ENCODE measurements around the gene SUN2. TPM values are rescaled to one million over a fixed set of nuclear protein-coding genes. Genes with fewer than 3 reads are reported as not detected.

Gene SUN2
- total RNA-seq, 1 donor from 2014 or later: 146 TPM

GRCh38 chr22:38742176-38742942 is 13.4 kb downstream of the SUN2 start:
- Mint-ChIP-seq H3K4me3 (no peak overlapping the region), H3K4me1 (ENCODE audit: low read depth) (peaks cover 11% of the 10 kb centered on the region), H3K36me3 (ENCODE audit: low read depth) (peaks cover 54% of the 10 kb centered on the region), H3K27ac (no peak overlapping the region), H3K27me3 (ENCODE audit: insufficient read depth) (no peaks in the 10 kb centered on the region), H3K9me3 (no peaks in the 10 kb centered on the region)
- intact Hi-C loops (cut with micrococcal nuclease): no loop called here
- DNase-seq (ENCODE audit: low spot score): no peak

GRCh38 chr22:38741576-38741975 is 14.2 kb downstream of the SUN2 start:
- intact Hi-C loops (cut with micrococcal nuclease): no loop called here
- no peak overlapping the region for H3K4me3 Mint-ChIP-seq
- no peaks in the 10 kb centered on the region for H3K27me3 Mint-ChIP-seq (ENCODE audit: insufficient read depth)
- peaks cover 18% of the 10 kb centered on the region for H3K4me1 Mint-ChIP-seq (ENCODE audit: low read depth)
- H3K36me3 Mint-ChIP-seq (ENCODE audit: low read depth): peaks cover 57% of the 10 kb centered on the region
- no peaks in the 10 kb centered on the region for H3K9me3 Mint-ChIP-seq
- no peak overlapping the region for H3K27ac Mint-ChIP-seq
- DNase-seq (ENCODE audit: low spot score): no peak

GRCh38 chr22:38741166-38741565 is 14.6 kb downstream of the SUN2 start:
- Mint-ChIP-seq H3K27ac (no peak overlapping the region), H3K36me3 (ENCODE audit: low read depth) (peaks cover 57% of the 10 kb centered on the region), H3K4me3 (no peak overlapping the region), H3K9me3 (no peaks in the 10 kb centered on the region), H3K27me3 (ENCODE audit: insufficient read depth) (no peaks in the 10 kb centered on the region), H3K4me1 (ENCODE audit: low read depth) (peaks cover 22% of the 10 kb centered on the region)
- intact Hi-C loops (cut with micrococcal nuclease): no loop called here
- no peak for DNase-seq (ENCODE audit: low spot score)

DNA sequence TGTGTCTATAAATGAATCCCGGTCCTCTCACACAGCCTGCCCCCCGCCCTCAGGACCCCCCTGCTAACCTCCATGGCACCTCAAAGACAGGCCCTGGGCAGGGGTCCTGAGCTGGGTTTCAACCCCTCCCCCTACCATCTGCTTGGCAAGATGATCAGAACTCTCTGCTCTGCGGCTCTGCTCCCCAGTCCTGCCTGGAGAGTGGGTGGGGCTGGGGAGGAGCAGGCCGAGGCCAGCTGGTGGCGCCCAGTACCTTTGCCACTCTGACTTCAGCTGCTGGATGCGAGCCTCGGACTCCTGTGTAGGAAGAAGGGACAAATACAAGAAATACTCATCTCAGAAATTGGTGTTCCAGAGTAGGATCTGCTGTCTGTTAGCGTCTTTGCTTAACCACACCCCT is 15.0 kb downstream of the SUN2 start:
- Mint-ChIP-seq H3K9me3 (no peaks in the 10 kb centered on the region), H3K4me3 (no peak overlapping the region), H3K36me3 (ENCODE audit: low read depth) (peaks cover 55% of the 10 kb centered on the region), H3K27ac (no peak overlapping the region), H3K27me3 (ENCODE audit: insufficient read depth) (no peaks in the 10 kb centered on the region), H3K4me1 (ENCODE audit: low read depth) (peaks cover 27% of the 10 kb centered on the region)
- intact Hi-C loops (cut with micrococcal nuclease): no loop called here
- DNase-seq (ENCODE audit: low spot score): no peak

- intact Hi-C loops (cut with micrococcal nuclease): no loop called here
- H3K9me3 Mint-ChIP-seq: no peaks in the 10 kb centered on the region
- no peak overlapping the region for H3K4me3 Mint-ChIP-seq
- peaks cover 32% of the 10 kb centered on the region for H3K4me1 Mint-ChIP-seq (ENCODE audit: low read depth)
- DNase-seq (ENCODE audit: low spot score): no peak
- H3K27me3 Mint-ChIP-seq (ENCODE audit: insufficient read depth): no peaks in the 10 kb centered on the region
- peaks cover 51% of the 10 kb centered on the region for H3K36me3 Mint-ChIP-seq (ENCODE audit: low read depth)
- peak overlapping the region; percentile 34 for H3K27ac Mint-ChIP-seq
These were observed 15.6 kb downstream of the SUN2 start for GRCh38 chr22:38740116-38740723.

GRCh38 chr22:38739300-38740055 is 16.3 kb downstream of the SUN2 start:
- H3K9me3 Mint-ChIP-seq: no peaks in the 10 kb centered on the region
- no peak overlapping the region for H3K27ac Mint-ChIP-seq
- intact Hi-C loops (cut with micrococcal nuclease): no loop called here

GRCh38 chr22:38738475-38739070 is 17.2 kb downstream of the SUN2 start:
- no peaks in the 10 kb centered on the region for H3K9me3 Mint-ChIP-seq
- intact Hi-C loops (cut with micrococcal nuclease): no loop called here
- no peak overlapping the region for H3K4me3 Mint-ChIP-seq
- H3K36me3 Mint-ChIP-seq (ENCODE audit: low read depth): peaks cover 54% of the 10 kb centered on the region
- peaks cover 44% of the 10 kb centered on the region for H3K4me1 Mint-ChIP-seq (ENCODE audit: low read depth)
- H3K27ac Mint-ChIP-seq: peak overlapping the region; percentile 63
- no peaks in the 10 kb centered on the region for H3K27me3 Mint-ChIP-seq (ENCODE audit: insufficient read depth)
- DNase-seq (ENCODE audit: low spot score): no peak

More at GRCh38 chr22:38739300-38740055, 16.3 kb downstream of the SUN2 start:
- Mint-ChIP-seq H3K36me3 (ENCODE audit: low read depth) (peaks cover 51% of the 10 kb centered on the region), H3K27me3 (ENCODE audit: insufficient read depth) (no peaks in the 10 kb centered on the region), H3K4me1 (ENCODE audit: low read depth) (peaks cover 38% of the 10 kb centered on the region), H3K4me3 (no peak overlapping the region)
- no peak for DNase-seq (ENCODE audit: low spot score)

DNA sequence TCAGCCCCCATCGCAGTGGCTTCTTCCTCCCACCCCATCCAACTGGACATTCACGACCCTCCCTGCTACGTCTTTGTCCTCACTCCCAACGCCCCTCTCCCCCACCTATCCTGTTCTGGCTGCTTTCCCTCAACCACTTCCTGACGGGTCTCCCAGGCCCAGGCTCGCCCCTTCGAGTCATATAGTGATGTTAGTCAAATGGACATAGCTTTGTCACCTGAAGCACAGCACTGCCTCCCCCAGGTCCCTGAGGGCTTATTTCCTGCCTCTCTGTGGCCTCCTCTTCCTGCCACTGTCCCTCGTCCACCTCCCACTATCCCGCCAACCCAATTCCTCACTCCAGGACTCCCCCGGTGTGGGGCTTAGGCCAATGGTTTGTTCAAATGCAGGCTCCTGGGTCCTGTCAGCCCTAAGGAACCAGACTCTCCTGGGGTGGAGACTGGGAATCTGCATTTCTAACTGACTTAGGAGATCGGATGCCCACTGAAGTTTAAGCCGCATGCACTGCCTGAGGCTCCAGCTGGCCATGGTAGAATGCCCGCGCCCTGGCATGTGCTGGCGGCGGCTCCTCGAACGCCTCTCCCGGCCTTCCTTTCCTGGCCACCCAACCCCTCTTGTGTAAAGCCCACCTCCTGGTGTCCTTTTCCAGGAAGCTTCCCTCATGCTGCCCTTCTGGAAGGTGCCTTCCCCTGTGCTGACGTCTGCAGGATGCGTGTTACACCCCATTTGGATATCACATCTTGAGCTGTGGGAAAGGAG is 18.3 kb downstream of the SUN2 start:
- H3K27ac Mint-ChIP-seq: peak overlapping the region; percentile 61
- peaks cover 50% of the 10 kb centered on the region for H3K4me1 Mint-ChIP-seq (ENCODE audit: low read depth)
- no peaks in the 10 kb centered on the region for H3K9me3 Mint-ChIP-seq
- H3K36me3 Mint-ChIP-seq (ENCODE audit: low read depth): peaks cover 50% of the 10 kb centered on the region
- no peak overlapping the region for H3K4me3 Mint-ChIP-seq
- H3K27me3 Mint-ChIP-seq (ENCODE audit: insufficient read depth): no peaks in the 10 kb centered on the region
- no peak for DNase-seq (ENCODE audit: low spot score)
- intact Hi-C loops (cut with micrococcal nuclease): no loop called here

- Mint-ChIP-seq H3K4me3 (no peak overlapping the region), H3K36me3 (ENCODE audit: low read depth) (peaks cover 46% of the 10 kb centered on the region), H3K4me1 (ENCODE audit: low read depth) (peaks cover 50% of the 10 kb centered on the region), H3K27ac (peak overlapping the region; percentile 67), H3K27me3 (ENCODE audit: insufficient read depth) (no peaks in the 10 kb centered on the region), H3K9me3 (no peaks in the 10 kb centered on the region)
- intact Hi-C loops (cut with micrococcal nuclease): no loop called here
- no peak for DNase-seq (ENCODE audit: low spot score)
These were observed 19.6 kb downstream of the SUN2 start for GRCh38 chr22:38736257-38736570.

GRCh38 chr22:38735465-38736256 is 20.1 kb downstream of the SUN2 start:
- Mint-ChIP-seq H3K4me1 (ENCODE audit: low read depth) (peaks cover 50% of the 10 kb centered on the region), H3K36me3 (ENCODE audit: low read depth) (peaks cover 46% of the 10 kb centered on the region), H3K4me3 (no peak overlapping the region), H3K27me3 (ENCODE audit: insufficient read depth) (no peaks in the 10 kb centered on the region), H3K27ac (peak overlapping the region; percentile 67), H3K9me3 (no peaks in the 10 kb centered on the region)
- intact Hi-C loops (cut with micrococcal nuclease): no loop called here
- no peak for DNase-seq (ENCODE audit: low spot score)

DNA sequence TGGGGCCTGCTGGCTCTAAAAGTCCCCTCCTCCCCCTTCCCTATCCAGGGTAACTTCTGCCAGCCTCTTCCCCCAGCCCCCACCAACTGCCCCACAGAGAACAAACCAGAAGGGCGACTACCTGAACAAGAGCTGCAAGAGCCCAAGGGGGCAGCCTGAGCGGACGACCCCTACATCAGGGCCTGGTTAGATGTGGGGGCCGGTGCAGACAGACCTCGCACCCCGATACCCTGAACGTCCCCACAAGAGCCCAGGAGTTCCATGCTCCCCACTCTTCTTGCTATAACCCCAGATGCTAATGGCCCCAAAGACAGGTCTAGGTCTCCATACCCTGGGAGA is 20.7 kb downstream of the SUN2 start:
- no peak for DNase-seq (ENCODE audit: low spot score)
- Mint-ChIP-seq H3K36me3 (ENCODE audit: low read depth) (peaks cover 49% of the 10 kb centered on the region), H3K27ac (peak overlapping the region; percentile 67), H3K4me1 (ENCODE audit: low read depth) (peaks cover 50% of the 10 kb centered on the region), H3K9me3 (no peaks in the 10 kb centered on the region), H3K27me3 (ENCODE audit: insufficient read depth) (no peaks in the 10 kb centered on the region), H3K4me3 (no peak overlapping the region)
- intact Hi-C loops (cut with micrococcal nuclease): no loop called here
